Measurements from ENCODE around the gene TMCO4. TPM values are rescaled to one million over a fixed set of nuclear protein-coding genes. Genes with fewer than 3 reads are reported as not detected.

TMCO4 gene
- polyA plus RNA-seq, 1 donor, result 19.4 TPM

GRCh38 chr1:19775831-19776230 is 23.9 kb downstream of the TMCO4 start:
- no peak for DNase-seq

GRCh38 chr1:19775317-19775716 is 24.4 kb downstream of the TMCO4 start:
- no peak for DNase-seq

DNA sequence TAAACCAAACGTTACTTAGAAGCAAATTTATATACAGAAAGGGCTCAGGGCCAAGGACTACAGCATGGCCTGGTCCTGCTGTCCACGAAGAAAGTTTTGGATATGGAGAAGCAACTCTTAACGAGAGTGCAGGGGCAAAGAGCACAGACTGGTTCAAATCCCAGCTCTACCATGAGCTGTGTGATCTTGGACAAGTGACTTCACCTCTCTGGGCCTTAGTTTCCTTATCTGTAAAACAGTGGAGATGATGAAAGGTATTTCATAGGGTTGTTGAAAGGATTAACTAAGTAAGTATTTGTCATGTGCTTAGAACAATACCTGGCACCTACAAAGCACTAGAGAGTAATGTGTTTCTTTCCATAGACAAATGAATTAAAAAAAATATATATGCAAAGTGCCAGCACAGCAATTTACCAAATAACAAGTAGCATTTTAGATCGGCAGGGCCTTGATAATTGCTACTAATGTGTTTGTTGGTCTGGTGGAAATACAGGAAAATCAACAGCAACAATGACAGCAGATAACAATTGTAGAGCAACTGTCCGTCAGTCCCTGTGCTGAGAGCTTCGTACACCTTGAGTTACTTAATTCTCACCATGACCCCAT is 25.4 kb downstream of the TMCO4 start:
- DNase-seq, result no peak

DNA sequence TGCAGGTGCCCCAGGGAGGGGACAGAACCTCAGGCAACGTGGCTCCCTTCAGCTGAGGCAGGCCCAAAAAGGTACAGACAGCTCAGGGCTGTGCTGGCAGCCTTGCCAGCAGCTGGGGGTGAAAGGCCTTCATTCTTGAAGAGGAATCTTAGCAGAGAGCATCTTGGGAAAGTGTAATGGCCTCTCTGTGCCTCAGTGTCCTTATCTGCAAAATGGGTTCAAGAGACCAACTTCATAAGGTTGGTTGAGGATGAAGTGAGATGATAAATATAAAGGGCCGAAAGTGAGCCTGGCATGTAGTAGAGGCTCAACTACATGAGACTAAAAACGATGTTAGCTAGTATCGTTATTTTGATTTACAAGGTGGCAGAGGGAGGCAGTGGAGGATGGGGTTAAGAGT is 26.2 kb downstream of the TMCO4 start:
- no peak for DNase-seq

DNA sequence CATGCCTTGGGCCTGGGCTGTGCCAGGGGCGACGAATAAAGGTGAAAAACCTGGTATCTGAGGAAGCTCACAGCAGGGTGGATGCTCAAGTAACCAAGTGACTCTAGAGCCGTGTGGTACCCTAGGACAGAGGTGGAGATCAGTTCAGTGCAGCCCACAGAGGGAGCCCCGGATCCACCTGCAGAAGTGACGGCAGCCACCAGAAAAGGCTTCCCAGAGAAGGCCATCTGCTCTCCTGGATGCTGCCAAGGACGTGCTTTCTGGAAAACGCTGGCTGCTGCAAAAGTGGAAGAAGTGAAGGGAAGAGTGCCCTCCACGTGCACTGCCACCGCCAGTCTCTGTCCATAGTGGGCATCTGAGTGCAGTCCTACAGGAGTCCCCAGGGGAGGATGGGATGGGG is 27.7 kb downstream of the TMCO4 start:
- DNase-seq, result no peak

DNA sequence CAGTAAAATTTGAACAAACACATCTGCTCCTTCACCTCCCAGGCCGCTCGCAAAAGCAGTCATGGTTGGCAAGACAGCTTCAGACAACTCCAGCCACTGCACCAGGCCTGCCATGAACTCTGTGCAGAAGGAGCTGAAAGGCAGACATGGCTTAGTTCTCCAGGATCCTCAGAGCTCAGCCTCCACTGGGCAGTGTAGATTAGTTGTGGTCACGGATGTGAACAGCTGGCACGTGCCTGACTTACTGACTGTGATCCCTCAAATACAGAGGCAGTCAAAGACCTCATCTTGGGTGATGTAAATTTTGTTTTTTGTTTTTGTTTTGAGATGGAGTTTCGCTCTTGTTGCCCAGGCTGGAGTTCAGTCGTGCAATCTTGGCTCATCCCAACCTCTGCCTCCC is 28.4 kb downstream of the TMCO4 start:
- DNase-seq, result no peak

- no peak for DNase-seq
Measured at GRCh38 chr1:19770436-19771190, 29.1 kb downstream of the TMCO4 start.

DNA sequence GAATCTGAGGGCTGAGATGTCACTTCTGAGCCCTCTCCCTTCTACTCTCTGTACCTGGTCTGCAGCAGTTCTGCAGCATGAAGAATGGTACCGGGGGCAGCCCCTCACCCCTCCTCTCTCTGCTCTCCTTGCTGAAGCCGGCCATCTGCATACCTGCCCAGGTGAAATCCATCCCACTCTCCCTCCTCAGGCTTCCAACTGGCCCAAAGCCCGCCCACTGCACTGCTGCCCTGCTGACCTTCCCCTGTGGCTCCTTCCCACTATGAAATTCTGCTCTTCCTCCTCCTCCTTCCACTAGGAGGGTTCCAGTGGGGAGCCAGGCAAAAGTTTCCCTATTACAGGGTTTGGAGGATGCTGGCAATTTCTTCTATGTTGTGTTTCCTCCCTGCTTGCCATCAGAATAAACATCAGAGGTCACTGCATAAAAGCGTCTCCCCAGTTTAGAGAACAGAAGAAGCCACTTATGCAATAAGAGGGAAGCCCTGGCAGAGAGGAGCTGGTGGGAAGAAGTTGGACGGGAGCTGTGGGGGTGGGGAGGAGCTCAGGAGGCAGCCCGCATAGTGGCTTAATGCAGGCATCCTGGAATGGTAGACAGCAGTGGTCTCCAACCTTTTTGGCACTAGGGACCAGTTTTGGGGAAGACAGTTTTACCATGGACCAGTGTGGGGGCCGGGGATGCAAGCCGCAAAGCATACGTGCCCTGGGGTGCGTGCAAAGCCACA is 30.3 kb downstream of the TMCO4 start:
- DNase-seq, result no peak

- no peak for DNase-seq
Measured at GRCh38 chr1:19768353-19769210, 31.1 kb downstream of the TMCO4 start.

- DNase-seq, result no peak
Measured at GRCh38 chr1:19765623-19766022, 34.1 kb downstream of the TMCO4 start.

GRCh38 chr1:19764848-19765247 is 34.9 kb downstream of the TMCO4 start:
- DNase-seq, result no peak

DNA sequence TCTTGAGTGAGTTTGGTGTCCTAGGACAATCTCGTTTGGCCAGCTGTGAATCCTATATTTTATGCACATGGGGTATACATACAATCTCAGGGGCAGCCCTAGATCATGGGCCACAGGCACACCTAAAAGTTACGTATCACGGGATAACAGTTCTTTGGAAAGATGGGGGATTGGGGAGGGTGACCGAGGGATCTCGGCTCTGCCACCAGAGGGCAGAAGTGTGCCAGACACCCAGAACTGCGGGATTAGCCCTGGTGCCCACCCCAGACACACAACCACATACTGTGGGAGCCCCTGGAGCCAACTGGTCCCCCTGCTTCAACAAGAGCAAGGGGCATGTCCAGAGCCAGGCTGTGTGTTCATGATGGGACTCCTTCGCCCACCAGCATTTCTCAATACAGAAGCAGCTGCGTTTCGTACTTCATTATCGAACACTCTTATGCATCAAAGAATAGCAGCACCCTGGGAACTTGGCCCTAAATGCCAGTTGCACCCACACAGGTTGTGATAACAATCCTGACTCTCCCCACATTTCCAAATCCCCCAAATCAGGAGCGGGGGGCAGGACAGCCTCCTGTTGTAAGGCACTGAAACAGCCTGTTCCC is 37.4 kb downstream of the TMCO4 start:
- no peak for DNase-seq

GRCh38 chr1:19759740-19760089 is 40.0 kb downstream of the TMCO4 start:
- no peak for DNase-seq

GRCh38 chr1:19758227-19758830 is 41.4 kb downstream of the TMCO4 start:
- no peak for DNase-seq

GRCh38 chr1:19757641-19758040 is 42.1 kb downstream of the TMCO4 start:
- no peak for DNase-seq

DNA sequence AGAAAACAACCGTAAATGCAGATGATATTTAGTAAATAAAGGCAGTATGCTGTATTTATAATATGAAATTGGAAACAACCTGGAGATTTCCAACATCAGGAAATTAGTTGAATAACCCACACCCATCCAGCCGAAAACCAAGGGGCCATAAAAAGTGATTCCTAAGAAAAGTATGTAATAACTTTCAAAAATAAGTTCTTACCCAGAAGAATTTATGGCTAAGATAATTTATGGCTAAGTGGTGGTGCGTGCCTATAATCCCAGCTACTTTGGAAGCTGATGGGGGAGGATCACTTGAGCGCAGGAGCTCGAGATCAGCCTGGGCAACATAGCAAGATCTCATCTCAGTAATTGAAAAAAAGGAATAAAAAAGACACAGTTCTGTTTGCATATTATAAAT is 43.2 kb downstream of the TMCO4 start:
- DNase-seq, result no peak

DNA sequence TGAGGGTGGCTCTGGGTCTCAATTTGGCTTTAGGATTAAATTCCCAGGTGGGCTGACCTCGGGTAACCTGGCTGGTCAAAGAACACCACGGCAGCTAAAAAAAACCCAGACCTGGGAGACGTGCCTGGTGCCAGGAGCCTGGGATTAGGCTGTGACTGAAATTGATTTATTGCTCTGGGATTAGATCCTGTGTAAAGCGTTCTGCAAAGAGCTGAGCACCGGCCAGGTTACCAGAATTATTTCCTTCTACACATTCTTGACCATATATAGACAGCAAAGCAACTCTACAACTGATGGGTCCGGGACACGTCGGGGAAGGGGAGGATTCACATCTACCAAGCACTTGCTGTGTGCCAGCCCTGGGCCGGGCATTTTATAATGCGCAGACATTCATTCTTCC is 45.2 kb downstream of the TMCO4 start:
- DNase-seq, result peak; percentile 29

- no peak for DNase-seq
Measured at GRCh38 chr1:19752083-19752696, 47.5 kb downstream of the TMCO4 start.

DNA sequence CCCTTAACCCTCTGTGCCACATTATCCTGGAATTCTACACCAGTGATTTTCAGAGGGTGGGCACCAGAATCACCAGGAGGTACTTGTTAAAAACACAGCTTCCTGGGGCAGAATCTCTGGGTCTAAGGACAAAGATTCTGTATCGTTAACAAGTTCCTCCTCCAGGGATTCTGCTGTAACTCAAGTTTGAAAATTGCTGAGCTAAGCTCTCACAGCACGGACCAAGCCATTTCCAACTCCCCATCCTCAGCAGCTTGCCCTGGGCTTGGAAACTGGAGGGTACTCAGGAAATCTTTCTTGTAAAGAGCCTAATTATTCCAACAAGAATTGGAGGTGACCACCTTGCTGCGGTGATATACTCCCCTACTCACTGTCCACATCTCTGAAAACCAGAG is 48.8 kb downstream of the TMCO4 start:
- DNase-seq, result no peak

DNA sequence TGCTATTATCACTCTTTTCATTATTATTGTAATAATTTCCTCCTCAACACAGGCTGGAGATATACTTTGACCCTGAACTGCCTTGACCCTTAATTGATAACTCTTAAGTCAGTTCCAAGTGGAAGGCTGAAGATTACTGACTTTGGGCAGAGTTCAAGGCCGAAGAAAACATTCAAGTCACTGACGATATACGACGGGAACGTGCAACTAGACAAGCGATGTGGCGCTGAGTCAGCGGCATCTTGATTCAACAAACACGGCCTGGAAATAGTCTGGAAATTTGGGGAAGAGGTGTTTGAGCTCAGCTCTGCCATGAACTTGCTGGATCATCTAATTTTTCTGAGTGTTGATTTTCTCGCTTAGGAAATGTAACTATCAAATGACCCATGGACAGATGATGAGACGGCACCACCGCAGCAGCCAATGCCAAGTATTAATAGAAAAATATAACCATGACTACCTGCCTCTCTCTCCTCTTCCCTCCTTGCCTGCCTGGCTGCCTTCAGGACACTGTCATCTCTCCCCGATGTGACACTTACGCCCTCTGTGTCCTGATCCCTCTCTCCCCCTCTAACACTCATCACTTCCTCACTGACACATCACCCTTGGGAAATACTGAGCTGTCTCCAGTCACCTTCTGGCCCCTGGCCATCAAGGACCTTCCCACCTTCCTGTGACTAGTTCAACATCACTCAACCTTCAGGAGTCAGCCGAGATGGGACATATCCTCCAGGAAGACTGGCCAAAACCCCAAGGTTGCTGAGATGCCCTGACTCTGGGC is 49.4 kb downstream of the TMCO4 start:
- no peak for DNase-seq
